ENCODE data around the gene TLK1. TPM values are rescaled to one million over a fixed set of nuclear protein-coding genes. Genes with fewer than 3 reads are reported as not detected.

TLK1 gene
- total RNA-seq, 2 donors from 2014 or later: 85.4 to 85.8 TPM

DNA sequence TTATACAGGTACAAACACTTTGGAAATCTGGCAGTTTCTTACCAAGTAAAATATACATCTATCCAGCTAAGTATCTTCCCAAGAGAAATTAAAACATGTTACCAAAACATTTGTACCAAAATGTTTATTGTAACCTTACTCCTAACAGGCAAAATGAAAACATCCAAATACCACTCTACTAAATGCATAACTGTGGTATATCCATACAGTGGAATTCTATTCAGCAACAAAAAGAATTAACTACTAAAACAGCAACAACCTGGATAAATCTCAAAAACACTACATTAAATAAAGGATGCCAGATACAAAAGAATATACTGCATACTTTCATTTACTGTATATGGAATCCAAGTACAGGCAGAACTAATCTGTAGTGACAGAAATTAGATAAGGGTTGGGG is 51.1 kb downstream of the TLK1 start:
- no peak overlapping the region for H3K27ac ChIP-seq (ENCODE audit: low read depth, low read length)
- H3K36me3 Mint-ChIP-seq (ENCODE audit: low read depth): peaks cover 43% of the 10 kb centered on the region
- peaks cover 11% of the 10 kb centered on the region for H3K9me3 ChIP-seq (ENCODE audit: control insufficient read depth, low read length)
- H3K4me3 ChIP-seq (ENCODE audit: low read length): no peak overlapping the region
- no peak overlapping the region for H3K9ac ChIP-seq (ENCODE audit: extremely low read depth, low read length, poor library complexity, severe bottlenecking)
- H3K27ac Mint-ChIP-seq: no peak overlapping the region
- H3K27me3 Mint-ChIP-seq (ENCODE audit: insufficient read depth): no peaks in the 10 kb centered on the region
- DNase-seq: no peak
- H3K4me1 ChIP-seq (ENCODE audit: control insufficient read depth, insufficient read depth, low read length): no peaks in the 10 kb centered on the region
- peaks cover 4% of the 10 kb centered on the region for H3K9me3 Mint-ChIP-seq
- H3K27me3 ChIP-seq (ENCODE audit: control insufficient read depth, insufficient read depth, low read length, poor library complexity, severe bottlenecking): no peaks in the 10 kb centered on the region
- peaks cover 34% of the 10 kb centered on the region for H3K36me3 ChIP-seq (ENCODE audit: control insufficient read depth, insufficient read depth, low read length)
- peaks cover 3% of the 10 kb centered on the region for H3K4me1 Mint-ChIP-seq
- TF ChIP-seq, protein P1, sequence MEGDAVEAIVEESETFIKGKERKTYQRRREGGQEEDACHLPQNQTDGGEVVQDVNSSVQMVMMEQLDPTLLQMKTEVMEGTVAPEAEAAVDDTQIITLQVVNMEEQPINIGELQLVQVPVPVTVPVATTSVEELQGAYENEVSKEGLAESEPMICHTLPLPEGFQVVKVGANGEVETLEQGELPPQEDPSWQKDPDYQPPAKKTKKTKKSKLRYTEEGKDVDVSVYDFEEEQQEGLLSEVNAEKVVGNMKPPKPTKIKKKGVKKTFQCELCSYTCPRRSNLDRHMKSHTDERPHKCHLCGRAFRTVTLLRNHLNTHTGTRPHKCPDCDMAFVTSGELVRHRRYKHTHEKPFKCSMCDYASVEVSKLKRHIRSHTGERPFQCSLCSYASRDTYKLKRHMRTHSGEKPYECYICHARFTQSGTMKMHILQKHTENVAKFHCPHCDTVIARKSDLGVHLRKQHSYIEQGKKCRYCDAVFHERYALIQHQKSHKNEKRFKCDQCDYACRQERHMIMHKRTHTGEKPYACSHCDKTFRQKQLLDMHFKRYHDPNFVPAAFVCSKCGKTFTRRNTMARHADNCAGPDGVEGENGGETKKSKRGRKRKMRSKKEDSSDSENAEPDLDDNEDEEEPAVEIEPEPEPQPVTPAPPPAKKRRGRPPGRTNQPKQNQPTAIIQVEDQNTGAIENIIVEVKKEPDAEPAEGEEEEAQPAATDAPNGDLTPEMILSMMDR (conservative IDR thresholded peaks at IDR 0.05): no peak
- no peak overlapping the region for H3K4me3 Mint-ChIP-seq

DNA sequence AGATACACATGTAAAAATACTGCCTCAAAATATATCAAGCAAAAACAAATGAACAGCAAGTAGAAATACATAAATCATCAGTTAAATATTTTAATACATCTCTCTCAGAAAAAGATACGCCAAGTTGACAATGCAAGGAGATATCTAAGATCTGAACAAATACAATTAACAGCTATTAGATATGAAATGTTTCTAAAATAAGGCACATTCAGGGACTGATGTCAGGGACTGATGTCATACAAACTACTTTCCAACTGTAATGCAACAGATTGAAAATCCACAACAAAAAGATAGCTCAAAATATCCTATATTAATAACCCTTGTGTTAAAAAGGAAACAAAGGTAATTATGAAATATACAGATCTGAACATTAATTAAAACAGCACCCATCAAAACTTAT is 51.7 kb downstream of the TLK1 start:
- Histone ChIP-seq H3K27me3 (ENCODE audit: control insufficient read depth, insufficient read depth, low read length, poor library complexity, severe bottlenecking) (no peaks in the 10 kb centered on the region), H3K36me3 (ENCODE audit: control insufficient read depth, insufficient read depth, low read length) (peaks cover 34% of the 10 kb centered on the region), H3K9ac (ENCODE audit: extremely low read depth, low read length, poor library complexity, severe bottlenecking) (no peak overlapping the region), H3K4me1 (ENCODE audit: control insufficient read depth, insufficient read depth, low read length) (no peaks in the 10 kb centered on the region), H3K9me3 (ENCODE audit: control insufficient read depth, low read length) (peaks cover 11% of the 10 kb centered on the region), H3K27ac (ENCODE audit: low read depth, low read length) (no peak overlapping the region), H3K4me3 (ENCODE audit: low read length) (no peak overlapping the region)
- peaks cover 4% of the 10 kb centered on the region for H3K9me3 Mint-ChIP-seq
- no peaks in the 10 kb centered on the region for H3K27me3 Mint-ChIP-seq (ENCODE audit: insufficient read depth)
- H3K27ac Mint-ChIP-seq: no peak overlapping the region
- DNase-seq: no peak
- H3K4me3 Mint-ChIP-seq: no peak overlapping the region
- peaks cover 38% of the 10 kb centered on the region for H3K36me3 Mint-ChIP-seq (ENCODE audit: low read depth)
- no peaks in the 10 kb centered on the region for H3K4me1 Mint-ChIP-seq
- WGBS, 2 experiments (ENCODE audit: insufficient coverage in 1 of 2, insufficient read length in 1 of 2): 100% methylated on average over 1 of the region's 1 CpG; no CpG with 5 or more reads in 1 of the 2 experiments
- TF ChIP-seq, protein P1 (conservative IDR thresholded peaks at IDR 0.05): no peak

DNA sequence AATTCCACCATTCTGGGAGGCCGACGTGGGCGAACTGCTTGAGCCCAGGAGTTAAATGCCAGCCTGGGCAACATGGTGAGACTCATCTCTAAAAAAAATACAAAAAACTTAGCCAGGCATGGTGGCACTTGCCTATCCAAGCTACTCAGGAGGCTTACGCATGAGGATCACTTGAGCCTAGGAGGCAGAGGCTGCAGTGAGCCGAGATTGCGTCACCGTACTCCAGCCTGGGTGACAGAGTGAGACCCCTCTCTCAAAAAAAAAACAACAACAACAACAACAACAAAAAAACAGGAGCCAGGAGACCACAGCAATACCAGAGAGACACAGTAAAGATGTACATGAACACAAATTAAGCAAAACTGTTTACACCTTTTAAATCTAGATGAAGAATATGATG is 52.9 kb downstream of the TLK1 start:
- H3K27ac ChIP-seq (ENCODE audit: low read depth, low read length): no peak overlapping the region
- H3K36me3 Mint-ChIP-seq (ENCODE audit: low read depth): peaks cover 35% of the 10 kb centered on the region
- peaks cover 25% of the 10 kb centered on the region for H3K36me3 ChIP-seq (ENCODE audit: control insufficient read depth, insufficient read depth, low read length)
- H3K4me3 ChIP-seq (ENCODE audit: low read length): no peak overlapping the region
- no peak overlapping the region for H3K4me3 Mint-ChIP-seq
- WGBS, 2 experiments (ENCODE audit: insufficient coverage in 1 of 2, insufficient read length in 1 of 2): 94 to 100% methylated on average over 3 to 7 of the region's 7 CpGs
- H3K27me3 ChIP-seq (ENCODE audit: control insufficient read depth, insufficient read depth, low read length, poor library complexity, severe bottlenecking): no peaks in the 10 kb centered on the region
- peaks cover 11% of the 10 kb centered on the region for H3K9me3 ChIP-seq (ENCODE audit: control insufficient read depth, low read length)
- peaks cover 7% of the 10 kb centered on the region for H3K4me1 Mint-ChIP-seq
- H3K27me3 Mint-ChIP-seq (ENCODE audit: insufficient read depth): no peaks in the 10 kb centered on the region
- TF ChIP-seq, protein P1 (conservative IDR thresholded peaks at IDR 0.05): no peak
- no peaks in the 10 kb centered on the region for H3K4me1 ChIP-seq (ENCODE audit: control insufficient read depth, insufficient read depth, low read length)
- no peak overlapping the region for H3K9ac ChIP-seq (ENCODE audit: extremely low read depth, low read length, poor library complexity, severe bottlenecking)
- no peak overlapping the region for H3K27ac Mint-ChIP-seq
- H3K9me3 Mint-ChIP-seq: peaks cover 4% of the 10 kb centered on the region
- DNase-seq: no peak

All from endodermal cell (in vitro differentiated cells).